Activated CD4-positive, alpha-beta T cell treated with anti-CD3 and anti-CD28 coated beads, Interleukin-2, amount 50 U/mL, for 16 hours (primary cell): ENCODE data around the gene CHD8.
"Not testable (repeated sequence)": the region's sequence is repeated elsewhere in the genome, so short reads cannot be mapped to it uniquely, and the experiment has no call there.

Source experiments
- DNase-seq: peaks from one replicate; pipeline ENCODE4 v3.0.0-alpha.2; 2020

CHD8 gene

DNA sequence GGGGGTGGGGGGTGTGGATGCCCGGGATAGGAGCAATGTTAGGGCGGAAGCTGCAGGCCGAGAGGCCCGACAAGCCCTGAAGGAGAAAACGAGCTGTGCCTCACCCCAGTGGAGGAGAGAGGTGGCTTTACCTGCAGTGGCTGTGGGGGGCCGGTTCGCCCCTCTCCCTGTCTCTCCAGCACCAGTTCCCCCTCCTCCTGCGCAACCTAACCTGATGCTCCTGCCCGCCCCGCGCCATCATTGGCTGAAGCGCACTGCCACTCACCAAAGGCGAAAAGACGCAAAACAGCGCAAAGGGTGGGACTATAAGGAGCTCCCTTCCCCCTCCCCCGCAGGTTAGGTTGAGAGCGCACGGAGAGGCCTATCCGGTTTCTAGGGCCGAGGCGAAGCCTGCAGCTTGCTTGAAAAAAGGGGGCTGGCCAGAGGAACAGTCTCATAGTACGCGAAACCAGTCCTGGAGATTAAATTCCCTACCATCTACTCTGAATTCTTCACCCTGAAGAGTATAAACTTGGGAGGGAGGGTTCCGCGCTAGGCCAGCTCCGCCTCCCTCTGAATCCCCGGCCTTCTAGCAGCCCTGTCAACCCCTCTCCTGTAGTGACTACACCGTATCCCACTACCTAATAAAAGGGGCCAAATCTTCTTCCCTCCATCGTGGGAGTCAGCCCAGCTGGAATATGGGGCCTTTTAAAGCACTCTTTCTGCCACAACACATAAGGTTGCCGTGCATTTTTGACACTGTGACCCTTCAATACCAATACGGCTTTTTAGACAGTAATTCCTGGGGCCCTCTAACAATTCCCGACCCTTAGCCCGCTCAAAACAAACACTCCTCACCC lies 18.6 kb downstream of the CHD8 start:
- peak; percentile 98 for DNase-seq

DNA sequence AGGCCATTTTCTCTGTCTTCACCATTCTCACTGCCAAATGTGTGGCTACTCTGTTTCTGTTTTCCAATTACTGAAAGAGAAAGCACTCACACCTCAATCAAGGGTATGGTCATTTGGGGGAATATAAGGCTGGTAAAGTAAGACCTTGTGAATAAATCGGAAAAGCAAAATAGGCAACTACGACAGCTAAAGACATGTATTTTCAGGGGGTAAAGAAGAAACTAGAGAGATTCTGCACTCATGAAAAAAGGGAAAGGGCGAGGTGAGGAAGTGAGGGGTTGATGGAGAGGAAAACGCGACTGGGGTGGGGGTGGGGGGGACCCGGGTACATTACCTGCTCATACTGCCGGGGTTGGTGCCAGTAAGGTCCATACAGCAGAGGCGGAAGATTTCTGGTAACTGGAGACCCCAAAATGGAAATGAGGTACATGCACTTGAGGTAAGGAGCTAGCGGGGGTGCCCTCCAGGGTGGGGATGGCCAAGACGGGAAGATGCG lies 19.3 kb downstream of the CHD8 start:
- no peak for DNase-seq

DNA sequence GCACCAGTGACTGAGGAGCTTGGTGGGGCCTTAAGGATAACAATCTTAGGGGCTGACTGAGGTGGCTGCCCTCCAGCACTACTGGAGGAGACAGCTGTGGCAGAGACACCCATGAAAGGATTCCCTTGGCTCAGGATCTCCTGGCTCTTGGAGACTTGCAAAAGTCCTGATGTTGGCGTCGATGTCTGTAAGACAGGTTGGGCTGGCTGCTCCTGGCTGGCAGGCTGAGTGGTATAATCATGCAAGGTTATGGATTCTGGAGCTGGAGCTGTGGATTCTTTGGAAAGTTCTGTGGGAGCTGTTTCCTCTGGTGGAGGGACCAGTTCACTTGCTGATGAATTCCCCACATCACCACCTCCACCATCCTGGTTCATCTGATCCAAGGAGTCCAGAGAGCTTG lies 24.8 kb downstream of the CHD8 start:
- DNase-seq = no peak

DNA sequence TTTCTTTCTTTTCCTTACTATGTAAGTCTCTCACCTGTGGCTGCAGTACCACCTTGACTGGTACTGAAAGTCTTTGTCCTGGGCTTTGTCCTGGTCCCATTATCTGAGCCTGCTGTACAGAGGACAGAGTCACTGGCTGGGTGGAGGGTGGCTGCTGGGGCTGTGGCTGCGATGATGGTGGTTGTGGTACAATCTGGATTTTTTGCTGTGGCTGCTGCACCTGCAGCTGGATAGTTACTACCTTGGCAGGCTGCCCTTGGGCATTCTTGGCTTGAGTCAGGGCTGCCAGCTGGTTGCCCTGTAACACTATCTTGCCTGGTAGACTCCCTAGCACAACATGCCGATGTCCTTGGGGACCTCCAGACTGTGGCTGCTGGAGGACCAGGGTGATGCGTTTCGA lies 27.0 kb downstream of the CHD8 start:
- no peak for DNase-seq

DNA sequence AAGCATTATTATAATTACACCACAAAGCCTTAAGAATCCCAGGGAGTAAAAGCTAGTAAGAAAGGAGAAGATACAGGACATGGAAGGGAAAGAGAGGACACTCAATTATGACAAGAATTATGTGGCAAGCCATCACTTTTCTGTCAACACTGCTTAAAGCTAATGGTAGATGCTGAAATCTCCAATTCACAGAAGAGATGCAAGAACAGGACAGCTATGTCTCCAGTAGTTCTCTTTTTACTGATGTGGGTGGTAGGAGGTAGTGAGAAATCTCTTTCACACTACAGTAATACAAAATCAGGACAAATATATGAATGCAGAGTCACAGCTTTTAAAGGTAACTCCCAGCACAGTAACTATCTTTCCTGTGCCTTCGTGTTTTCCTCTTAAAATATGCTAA lies 29.2 kb downstream of the CHD8 start:
- DNase-seq = no peak

DNA sequence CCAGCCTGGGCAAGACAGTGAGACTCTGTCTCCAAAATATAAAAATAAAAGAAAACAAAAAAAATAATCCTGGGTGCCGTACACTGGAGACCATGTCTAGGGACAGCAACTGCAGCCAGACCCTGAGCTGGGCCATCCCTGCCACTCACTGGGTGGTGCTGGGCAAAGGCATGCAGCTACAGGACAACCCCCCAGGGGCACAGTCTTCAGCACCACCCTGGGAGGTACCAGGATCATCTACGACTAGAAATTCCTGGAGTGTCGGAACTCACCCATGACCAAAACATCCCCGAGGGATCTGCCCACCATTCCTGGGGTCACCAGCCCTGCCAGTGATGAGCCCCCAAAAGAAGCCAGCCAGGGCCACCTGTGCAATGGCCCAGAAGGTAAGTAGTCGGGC lies 36.4 kb downstream of the CHD8 start:
- DNase-seq = no peak

DNA sequence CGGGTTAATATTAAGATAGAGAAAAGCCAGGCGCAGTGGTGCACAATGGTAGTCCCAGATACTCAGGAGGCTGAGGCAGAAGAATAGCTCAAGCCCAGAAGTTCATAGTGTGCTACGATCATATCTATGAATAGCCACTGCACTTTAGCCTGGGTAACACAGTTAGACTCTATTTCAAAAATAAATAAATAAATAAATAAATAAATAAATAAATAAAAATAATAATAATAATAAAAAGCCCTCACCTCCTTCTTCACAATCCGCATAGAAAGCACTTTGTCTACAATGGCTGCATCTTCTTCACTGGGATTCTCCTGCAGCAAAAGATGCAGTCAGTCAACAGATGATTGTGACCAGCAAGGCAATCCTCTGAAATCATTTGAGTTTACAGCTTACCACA lies 40.6 kb downstream of the CHD8 start:
- no peak for DNase-seq

DNA sequence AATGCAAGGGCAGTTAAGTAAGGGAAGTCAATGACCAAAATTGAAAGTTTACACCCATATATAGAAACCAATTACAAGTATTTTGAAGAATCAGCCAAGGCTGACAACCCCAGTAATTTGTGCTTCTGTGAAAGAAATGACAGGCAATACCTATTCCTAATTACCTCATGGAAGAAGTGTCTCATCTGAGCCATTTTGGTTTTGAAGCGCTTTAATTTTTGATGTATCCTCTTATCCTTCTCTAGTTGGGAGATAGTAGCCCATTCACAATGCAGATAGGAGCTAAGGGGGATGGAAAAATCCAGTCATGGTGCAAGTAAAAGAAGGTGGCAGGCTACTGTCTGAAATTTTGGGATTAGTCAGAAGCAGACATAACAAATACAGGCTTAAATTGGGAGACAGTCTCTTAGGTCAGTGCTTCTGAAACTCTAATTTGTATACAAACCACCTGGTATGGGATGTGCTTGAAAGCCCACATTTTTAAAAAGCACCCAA lies 41.7 kb downstream of the CHD8 start:
- peak; percentile 76 for DNase-seq

DNA sequence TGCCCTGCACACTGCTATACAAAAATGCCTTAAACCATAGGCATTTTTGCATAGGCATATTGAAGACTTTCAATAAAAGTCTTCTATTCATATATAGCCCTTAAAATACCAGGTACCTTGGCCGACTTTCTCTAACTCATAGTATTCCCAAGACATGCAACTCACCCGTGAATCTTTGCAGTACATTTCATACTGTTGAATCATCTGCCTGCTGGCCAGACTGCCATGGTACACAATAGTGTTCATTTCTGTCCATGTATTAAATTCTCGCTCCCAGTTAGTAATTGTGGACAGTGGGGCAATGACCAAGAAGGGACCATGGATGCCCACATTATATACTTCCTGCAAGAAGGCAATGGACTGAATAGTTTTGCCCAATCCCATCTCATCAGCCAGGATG lies 47.8 kb downstream of the CHD8 start:
- no peak for DNase-seq

DNA sequence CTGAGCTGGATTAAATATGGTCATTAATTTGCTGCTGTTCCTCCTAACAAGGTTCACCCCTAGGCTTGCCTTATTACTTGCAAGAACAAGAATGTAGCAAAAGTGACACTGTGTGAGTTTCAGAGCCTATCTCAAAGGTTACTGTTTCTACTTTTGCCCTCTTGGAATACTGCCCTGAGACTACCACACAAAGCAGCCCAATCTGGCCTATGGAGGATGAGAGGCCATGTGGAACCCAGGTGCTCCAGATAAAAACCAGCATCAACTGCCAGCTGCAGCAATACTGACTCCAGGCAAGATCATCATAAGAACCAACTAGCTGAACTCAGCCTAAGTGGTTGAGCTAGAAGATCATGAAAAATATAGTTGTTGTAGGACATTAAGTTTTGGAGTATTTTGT lies 49.7 kb downstream of the CHD8 start:
- DNase-seq = no peak

DNA sequence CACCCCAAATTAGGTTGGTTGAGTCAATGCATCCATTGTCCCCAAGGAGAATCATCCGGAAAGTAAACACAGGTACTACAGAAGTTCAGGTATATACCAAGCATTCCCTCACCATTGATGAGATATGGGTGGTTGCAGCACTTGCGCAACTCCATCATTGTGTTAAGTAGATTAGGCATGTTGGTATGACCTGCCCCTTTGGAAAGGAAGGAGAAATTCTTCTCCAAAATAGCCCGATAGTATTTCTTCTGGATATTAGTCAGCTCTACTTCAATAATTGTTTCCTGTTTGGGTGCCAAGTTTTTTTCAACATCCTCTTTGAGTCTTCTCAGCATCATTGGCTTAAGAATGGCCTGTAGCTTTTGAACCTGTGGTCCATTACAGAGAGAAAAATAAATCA lies 50.8 kb downstream of the CHD8 start:
- DNase-seq = no peak

DNA sequence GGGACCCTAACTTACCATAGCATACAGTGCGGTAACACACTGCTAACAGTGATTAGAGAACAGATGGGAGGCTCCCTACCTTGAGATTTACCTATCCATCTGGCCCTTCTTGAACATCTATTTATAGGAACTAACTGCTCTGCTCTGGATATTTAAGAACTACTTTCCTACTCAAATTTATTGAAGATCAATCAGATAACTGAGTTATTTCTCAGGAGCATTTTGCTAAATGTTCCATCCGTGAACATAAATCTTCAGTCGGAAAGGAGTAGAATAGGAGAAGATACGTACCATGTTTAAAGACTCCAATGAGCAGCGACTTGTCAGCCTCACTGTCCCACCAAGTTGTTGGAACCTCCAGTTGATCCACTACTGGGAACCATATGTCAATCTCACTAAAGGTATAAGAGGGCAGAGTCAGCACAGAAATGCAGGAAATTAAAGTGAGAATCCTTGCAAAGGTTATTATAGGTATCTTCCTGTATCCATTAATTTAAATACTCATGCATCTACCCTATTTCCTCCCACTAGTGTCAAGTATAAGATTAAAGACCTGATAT lies 56.5 kb downstream of the CHD8 start:
- no peak for DNase-seq

DNA sequence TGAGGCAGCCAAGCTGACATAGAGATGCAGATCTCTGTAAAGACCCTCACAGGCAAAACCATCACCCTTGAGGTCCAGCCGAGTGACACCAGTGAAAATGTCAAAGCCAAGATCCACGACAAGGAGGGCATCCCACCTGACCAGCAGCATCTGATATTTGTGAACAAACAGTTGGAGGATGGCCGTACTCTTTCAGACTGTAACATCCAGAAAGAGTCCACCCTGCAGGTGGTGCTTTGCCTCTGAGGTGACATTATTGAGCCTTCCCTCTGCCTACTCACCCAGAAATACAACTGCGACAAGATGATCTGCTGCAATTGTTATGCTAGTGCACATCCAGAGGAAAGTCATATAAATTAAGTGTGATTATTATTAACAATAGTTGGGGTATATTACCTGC lies 57.0 kb downstream of the CHD8 start:
- no peak for DNase-seq

DNA sequence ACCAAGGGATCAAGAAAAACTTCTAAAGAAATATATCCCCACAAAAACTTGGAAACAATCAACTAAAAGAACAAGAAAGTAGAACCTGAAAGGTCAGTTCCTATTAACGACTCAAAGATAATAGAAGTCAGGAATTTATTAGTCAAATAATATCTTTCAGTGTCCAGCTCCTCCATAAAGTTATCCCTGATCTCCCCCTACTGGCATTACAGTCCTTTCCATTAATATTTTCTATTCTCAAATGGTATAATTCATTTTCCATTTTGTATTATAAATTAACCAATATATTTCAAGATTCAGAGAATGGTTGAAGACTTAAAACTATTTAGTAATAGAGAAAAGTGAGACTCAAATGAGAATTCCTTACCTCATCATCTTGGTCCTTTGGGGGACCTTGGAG lies 60.5 kb downstream of the CHD8 start:
- DNase-seq = no peak

DNA sequence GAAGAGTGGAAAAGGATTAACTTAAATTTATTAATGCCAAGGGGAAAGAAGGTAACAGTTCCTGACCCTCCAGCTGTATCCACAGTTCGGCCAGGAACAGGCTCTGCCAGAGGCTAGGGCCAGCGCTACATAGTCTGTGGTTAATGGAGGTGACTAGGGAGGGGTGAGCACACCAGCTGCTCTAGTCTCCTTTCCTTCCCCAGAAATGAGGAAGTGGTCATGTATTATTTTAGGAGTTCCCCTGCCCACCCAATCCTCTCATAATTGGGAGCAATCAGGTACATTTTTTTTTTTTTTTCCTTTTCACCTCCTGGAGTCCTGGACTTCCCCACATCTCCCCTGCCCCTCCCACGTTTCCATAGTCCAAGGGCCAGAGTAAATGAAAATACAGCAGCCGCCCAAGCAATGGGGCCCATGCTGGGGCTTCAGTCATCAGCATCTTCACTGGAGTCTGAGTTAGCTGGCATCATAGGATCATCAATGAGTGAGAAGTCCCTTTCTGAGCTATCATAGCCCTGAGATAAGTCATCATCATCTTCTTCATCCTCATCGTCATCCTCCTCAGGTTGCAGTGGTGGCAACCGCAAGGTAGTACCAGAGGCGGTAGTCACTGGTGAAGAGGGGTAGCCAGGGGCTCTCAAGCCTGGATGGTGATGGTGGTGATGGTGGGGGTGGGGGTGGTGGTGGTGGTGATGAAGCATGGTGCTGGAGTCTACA lies 70.6 kb downstream of the CHD8 start:
- no peak for DNase-seq

DNA sequence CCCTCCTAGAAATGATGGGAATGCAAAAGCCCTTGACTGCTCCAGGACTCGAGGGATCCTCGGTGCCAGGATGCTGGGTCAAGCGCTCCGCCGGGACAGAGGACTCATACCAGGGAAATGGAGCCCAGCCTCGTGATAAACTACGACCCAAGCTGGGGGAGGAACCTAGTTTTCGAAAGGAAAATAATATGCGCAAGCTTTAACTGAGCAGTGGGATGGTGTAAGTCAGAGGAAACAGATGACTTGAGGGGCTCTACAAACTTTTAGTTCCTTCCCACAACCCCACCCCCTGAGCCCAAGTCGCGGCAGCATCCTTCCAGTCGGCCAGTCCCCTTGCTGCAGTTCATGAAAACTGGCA lies 71.5 kb downstream of the CHD8 start:
- DNase-seq = peak; percentile 39

DNA sequence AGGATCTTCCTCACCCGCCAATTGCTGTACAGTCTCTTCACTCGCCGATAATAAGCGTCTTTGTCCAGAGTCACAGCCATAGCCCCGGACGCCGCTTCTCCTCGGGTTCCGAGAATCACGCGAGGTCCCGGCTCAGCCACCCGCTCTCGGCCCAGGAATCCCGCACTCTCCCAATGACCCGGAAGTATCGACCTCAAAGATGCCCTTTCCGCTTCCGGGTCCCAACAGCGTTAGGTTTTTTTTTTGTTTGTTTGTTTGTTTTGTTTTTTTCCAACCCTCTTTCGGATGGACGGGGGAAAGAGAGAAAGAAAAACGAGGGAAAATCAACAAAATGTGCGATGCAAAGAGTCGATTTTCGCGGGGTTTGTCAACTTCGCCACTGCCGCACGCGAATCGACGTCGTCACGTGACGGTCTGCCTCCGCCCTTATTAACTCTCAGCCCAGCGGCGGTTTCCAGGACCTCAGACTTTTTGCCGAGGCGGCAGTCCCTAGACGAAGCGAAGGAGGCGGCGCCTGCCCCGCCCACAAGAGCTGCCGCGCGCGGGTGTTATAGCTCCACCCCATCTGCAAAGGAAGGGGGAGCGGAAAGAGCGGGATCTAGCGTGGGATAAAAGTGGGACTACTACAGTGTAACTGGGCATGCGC lies 72.0 kb downstream of the CHD8 start, which contains the start of gene SUPT16H:
TSS of gene SUPT16H (minus strand) at position 172 of the 646 bp plus-strand sequence. CDS start at position 80, 92 bp downstream.
- DNase-seq = peak; percentile 98

DNA sequence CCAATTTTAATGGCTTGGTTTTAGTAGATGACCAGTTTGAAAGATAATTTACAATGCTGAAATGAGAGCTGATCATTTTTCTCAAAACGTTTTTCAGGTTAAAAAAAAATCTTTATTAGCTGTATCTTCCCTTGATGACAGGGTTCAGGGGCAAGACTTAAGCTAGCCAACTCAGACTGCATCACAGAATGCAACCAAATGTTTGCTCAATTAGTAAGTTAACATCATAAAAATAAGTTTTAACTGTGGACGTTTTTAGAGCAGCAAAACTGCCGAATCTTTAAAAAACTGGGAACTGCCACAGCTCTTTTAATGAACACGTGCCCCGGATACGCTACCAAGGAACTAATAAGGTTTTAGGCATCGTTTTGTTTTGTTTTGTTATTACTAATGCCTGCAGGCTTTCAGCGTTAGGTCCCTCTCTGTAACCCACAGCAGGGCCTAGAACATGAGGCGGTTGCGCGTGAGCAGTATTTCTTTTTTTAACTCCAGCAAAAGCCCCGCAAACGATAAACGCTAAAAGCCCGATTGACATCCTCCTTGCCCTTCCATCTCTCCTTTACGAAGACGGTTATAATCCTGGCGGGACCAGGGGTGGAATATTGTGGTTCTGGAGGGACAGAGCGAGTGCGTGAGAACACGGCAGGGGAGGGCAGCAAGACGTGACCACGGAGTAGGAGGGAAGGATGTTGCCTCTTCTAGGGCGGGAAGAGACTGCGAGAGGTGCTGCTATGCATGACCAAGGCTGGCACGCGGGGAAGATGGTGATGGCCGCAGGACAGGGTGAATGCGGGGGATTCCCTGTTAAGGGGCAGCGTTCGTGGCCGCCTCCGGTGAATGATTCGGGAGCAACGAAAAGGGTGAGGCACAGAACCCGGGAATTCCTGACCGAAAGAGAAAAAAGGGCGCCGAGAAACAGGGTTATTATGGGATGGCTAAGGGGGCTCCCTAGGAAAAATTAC lies 72.8 kb downstream of the CHD8 start:
- peak; percentile 68 for DNase-seq

DNA sequence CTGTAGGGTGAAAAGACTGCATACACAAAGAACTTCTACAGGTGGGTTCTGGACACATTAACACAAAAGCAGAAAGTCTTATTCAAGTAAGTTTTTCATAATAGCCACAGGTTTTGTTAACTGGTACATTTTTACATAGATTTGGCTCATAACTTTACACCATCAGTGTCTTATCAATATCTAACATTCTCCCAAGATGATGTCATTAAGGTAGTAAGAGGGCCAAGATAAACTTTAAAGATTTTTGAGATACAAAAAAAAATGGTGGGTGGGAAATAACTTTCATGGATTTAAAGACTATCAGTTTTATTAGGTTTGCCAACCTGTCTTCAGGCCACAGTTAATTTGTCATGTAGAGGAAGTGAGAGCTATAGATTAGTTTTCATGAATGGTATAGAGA lies 73.8 kb downstream of the CHD8 start:
- DNase-seq = peak; percentile 5

DNA sequence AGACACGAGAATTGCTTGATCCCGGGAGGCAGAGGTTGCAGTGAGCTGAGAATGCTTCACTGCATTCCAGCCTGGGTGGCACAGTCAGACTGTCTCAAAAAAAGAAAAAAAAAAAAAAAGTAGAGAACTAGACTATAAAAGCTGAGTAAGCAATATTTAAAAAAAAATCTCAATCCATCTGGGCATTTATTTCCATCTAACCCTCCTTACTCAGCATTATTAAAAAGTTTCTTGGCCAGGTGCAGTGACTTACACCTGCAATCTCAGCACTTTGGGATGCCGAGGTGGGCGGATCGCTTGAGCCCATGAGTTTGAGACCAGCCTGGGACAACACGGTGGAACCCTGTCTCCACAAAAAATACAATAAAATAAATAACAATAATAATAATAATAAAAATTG lies 76.6 kb downstream of the CHD8 start:
- DNase-seq = no peak

DNA sequence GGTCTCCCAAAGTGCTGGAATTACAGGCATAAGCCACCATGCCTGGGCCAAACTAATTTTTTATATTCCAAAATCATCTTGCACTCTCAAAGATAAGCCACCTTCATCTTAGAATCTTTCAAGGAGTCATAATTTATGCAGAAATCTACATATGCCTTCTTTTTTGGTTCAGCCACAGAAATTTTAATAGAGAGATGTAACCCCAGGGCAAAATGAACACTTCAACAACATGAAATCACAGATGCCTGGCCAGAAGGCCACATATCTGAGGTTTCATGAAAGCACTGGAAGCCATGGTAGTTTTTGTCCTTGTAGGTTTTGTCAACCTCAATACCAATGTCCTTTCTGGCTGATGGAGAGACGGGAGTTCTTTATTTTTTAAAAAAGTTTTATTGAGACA lies 81.9 kb downstream of the CHD8 start:
- no peak for DNase-seq

DNA sequence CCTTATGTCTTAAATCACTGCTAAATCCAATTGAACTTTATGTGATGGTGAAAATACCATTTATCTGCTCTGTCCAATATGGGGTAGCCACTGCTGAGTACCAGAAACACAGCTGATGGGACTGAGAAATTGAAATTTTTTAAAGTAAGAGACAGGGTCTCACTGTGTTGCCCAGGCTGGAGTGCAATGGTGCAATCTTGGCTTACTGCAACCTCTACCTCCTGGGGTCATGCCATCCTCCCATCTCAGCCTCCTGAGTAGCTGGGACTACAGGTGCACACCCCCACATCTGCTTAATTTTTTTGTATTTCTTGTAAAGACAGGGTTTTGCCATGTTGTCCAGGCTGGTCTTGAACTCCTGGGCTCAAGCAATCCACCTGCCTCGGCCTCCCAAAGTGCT lies 83.1 kb downstream of the CHD8 start:
- DNase-seq = not testable (repeated sequence)
